ENCODE results near the gene RBM4. TPM values are rescaled to one million over a fixed set of nuclear protein-coding genes. Genes with fewer than 3 reads are reported as not detected.

Gene RBM4
- total RNA-seq, 3 donors from 2014 or later (not counting 1 experiment from before 2014, with no cell fraction given) = 219 to 241 (median 224) TPM

DNA sequence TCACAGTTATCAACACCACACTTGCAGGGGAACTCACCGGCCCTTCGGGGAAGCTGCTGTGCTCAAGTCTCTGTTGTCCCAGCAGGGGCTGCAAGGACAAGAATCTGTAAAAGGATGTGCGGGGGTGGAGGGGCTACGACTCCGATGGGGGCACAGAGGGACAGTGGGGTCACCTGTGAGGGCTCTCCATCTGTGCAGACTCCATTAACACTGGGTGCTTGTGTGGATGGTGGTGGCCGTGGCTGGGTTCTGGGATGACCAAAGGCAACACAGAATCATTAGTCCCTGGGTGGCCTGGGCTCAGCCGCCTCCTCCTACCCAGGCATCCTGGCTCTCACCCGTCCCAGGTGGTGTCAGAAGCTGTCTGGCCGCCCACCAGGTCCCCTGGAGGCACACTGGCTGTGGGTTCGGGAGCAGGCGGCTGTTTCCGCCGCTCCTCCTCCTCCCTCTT is 49.4 kb downstream of the RBM4 start:
- no peaks in the 10 kb centered on the region for H3K27me3 ChIP-seq (ENCODE audit: control insufficient read depth, insufficient read depth, low read length)

DNA sequence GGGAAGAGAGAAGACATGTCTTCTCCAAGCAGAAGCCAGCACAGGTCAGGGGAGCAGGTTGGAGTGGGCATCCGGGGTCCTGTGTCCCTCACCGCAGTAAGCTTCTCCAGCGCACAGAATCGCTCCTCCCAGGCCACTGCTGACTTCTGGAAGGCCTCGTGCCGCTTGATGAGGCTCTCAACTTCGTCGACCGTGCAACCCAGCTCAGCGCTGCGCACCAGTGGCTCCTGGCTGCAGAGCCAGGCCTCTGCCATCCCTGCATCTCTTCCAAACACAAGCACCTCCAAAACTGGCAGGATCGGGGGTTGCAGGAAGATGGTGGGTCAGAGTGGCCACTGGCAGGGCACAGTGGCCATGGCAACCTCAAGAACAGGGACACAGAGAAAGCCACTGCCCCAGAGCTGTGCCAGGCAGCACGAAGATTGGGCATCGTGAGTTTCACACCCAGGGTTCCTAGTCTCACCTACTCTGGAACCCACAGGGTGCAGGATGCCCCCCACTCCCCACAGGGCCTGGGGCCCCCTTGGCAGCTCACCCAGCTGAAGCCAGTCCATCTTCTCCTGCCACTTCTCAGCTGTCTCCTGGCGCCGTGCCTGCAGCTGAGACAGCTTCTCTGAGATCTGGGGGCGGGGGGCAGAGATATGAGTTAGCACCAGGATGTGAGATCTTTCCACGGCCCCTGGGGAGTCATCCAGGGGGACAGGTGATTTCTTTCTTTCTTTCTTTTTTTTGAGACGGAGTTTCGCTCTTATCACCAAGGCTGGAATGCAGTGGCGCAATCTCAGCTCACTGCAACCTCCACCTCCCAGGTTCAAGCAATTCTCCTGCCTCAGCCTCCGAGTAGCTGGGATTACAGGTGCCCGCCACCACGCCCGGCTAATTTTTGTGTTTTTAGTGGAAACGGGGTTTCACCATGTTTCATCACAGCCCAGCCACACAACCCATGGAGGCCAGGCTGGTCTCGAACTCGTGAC is 50.3 kb downstream of the RBM4 start:
- no peaks in the 10 kb centered on the region for H3K9me3 Mint-ChIP-seq
- WGBS (ENCODE audit: insufficient coverage) = 87% methylated on average over 28 of the region's 28 CpGs
- no peak overlapping the region for H3K27ac Mint-ChIP-seq
- H3K36me3 Mint-ChIP-seq = no peaks in the 10 kb centered on the region
- no peak overlapping the region for H3K27ac ChIP-seq (ENCODE audit: low read length)
- H3K4me1 ChIP-seq (ENCODE audit: control insufficient read depth, insufficient read depth, low read length) = no peaks in the 10 kb centered on the region
- H3K9me3 ChIP-seq (ENCODE audit: control insufficient read depth, insufficient read depth, low read length) = no peaks in the 10 kb centered on the region
- TF ChIP-seq, protein P1, sequence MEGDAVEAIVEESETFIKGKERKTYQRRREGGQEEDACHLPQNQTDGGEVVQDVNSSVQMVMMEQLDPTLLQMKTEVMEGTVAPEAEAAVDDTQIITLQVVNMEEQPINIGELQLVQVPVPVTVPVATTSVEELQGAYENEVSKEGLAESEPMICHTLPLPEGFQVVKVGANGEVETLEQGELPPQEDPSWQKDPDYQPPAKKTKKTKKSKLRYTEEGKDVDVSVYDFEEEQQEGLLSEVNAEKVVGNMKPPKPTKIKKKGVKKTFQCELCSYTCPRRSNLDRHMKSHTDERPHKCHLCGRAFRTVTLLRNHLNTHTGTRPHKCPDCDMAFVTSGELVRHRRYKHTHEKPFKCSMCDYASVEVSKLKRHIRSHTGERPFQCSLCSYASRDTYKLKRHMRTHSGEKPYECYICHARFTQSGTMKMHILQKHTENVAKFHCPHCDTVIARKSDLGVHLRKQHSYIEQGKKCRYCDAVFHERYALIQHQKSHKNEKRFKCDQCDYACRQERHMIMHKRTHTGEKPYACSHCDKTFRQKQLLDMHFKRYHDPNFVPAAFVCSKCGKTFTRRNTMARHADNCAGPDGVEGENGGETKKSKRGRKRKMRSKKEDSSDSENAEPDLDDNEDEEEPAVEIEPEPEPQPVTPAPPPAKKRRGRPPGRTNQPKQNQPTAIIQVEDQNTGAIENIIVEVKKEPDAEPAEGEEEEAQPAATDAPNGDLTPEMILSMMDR (IDR thresholded peaks at IDR 0.05) = no peak
- H3K27me3 Mint-ChIP-seq (ENCODE audit: low read depth in 2 of 2) = peaks cover 0 to 3% of the 10 kb centered on the region in 2 donors
- H3K4me3 ChIP-seq (ENCODE audit: low read length) = no peak overlapping the region
- ATAC-seq (no peak), DNase-seq (no peak)
- H3K4me1 Mint-ChIP-seq = no peaks in the 10 kb centered on the region
- intact Hi-C loops (cut with micrococcal nuclease) = no loop called here
- no peaks in the 10 kb centered on the region for H3K36me3 ChIP-seq (ENCODE audit: control insufficient read depth, insufficient read depth, low read length)
- no peak overlapping the region for H3K4me3 Mint-ChIP-seq
- no peaks in the 10 kb centered on the region for H3K27me3 ChIP-seq (ENCODE audit: control insufficient read depth, insufficient read depth, low read length)

More for the DNA sequence above, 49.4 kb downstream of the RBM4 start:
- no peak overlapping the region for H3K4me3 ChIP-seq (ENCODE audit: low read length)
- H3K4me3 Mint-ChIP-seq = no peak overlapping the region
- no peaks in the 10 kb centered on the region for H3K4me1 ChIP-seq (ENCODE audit: control insufficient read depth, insufficient read depth, low read length)
- H3K27ac ChIP-seq (ENCODE audit: low read length) = no peak overlapping the region
- H3K27ac Mint-ChIP-seq = no peak overlapping the region
- H3K36me3 Mint-ChIP-seq = no peaks in the 10 kb centered on the region
- no peaks in the 10 kb centered on the region for H3K9me3 ChIP-seq (ENCODE audit: control insufficient read depth, insufficient read depth, low read length)
- no peaks in the 10 kb centered on the region for H3K36me3 ChIP-seq (ENCODE audit: control insufficient read depth, insufficient read depth, low read length)
- DNase-seq = no peak
- no peaks in the 10 kb centered on the region for H3K4me1 Mint-ChIP-seq
- no peaks in the 10 kb centered on the region for H3K9me3 Mint-ChIP-seq
- WGBS (ENCODE audit: insufficient coverage) = 86% methylated on average over 13 of the region's 13 CpGs
- no peak for ATAC-seq
- intact Hi-C loops (cut with micrococcal nuclease) = no loop called here
- TF ChIP-seq, protein P1 (IDR thresholded peaks at IDR 0.05) = no peak
- peaks cover 0 to 3% of the 10 kb centered on the region in 2 donors for H3K27me3 Mint-ChIP-seq (ENCODE audit: low read depth in 2 of 2)

DNA sequence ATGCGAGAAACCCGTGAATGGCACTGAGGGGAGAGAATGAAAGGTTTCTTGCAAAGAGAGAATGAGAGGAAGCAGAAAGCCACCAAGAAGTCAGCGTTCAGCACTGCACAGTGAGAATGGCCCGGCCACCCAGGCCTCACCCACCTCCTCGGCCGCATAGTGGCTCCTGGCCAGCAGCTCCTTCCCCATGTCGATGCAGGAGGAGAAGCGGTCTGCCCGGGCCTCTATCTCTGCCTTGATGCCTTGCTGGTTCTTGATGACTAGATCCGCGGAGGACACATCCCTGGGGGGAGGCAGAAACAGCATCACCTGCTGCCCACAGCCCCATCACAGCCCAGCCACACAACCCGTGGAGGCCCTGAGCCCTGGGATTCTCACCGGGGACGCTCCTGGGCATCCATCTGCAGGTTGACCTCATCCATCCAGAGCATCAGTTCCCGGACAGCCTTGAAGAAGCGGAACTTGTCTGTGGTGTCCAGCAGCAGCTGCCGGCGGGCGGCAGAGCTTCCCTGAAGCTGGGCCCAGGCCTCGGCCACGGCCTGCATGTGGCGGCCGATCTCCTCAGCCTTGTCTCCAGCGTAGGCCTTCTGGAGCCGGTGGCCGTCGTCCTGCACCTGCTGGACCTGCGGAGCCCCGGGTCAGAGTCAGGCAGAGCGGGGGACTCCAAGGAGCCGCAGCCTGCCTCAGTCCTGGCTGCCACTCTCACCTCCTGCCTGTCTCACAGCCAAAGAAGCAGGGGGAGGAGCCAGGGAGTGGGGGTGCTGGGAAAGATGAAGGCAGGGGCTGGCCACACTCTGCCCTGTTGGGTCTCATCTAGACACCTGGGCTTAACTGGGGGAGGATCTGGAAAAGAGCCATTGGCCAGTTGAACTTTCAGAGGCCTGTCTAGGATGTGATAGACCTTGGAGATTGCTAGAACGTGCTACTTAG is 51.4 kb downstream of the RBM4 start:
- DNase-seq = no peak
- Histone ChIP-seq H3K9me3 (ENCODE audit: control insufficient read depth, insufficient read depth, low read length) (no peaks in the 10 kb centered on the region), H3K36me3 (ENCODE audit: control insufficient read depth, insufficient read depth, low read length) (no peaks in the 10 kb centered on the region), H3K4me1 (ENCODE audit: control insufficient read depth, insufficient read depth, low read length) (peaks cover 4% of the 10 kb centered on the region), H3K27me3 (ENCODE audit: control insufficient read depth, insufficient read depth, low read length) (no peaks in the 10 kb centered on the region), H3K27ac (ENCODE audit: low read length) (no peak overlapping the region), H3K4me3 (ENCODE audit: low read length) (no peak overlapping the region)
- intact Hi-C loops (cut with micrococcal nuclease) = no loop called here
- Mint-ChIP-seq H3K36me3 (no peaks in the 10 kb centered on the region), H3K9me3 (no peaks in the 10 kb centered on the region), H3K27ac (no peak overlapping the region), H3K4me3 (no peak overlapping the region), H3K4me1 (peaks cover 0 to 7% of the 10 kb centered on the region in 2 donors), H3K27me3 (ENCODE audit: low read depth in 2 of 2) (peaks cover 0 to 3% of the 10 kb centered on the region in 2 donors)
- ATAC-seq = no peak
- TF ChIP-seq, protein P1 (IDR thresholded peaks at IDR 0.05) = no peak
- WGBS (ENCODE audit: insufficient coverage) = 91% methylated on average over 32 of the region's 32 CpGs
